HG02642 (cell line): ENCODE results near the gene AAMDC.
A peak's percentile ranks its signal among the peaks of the same experiment; 100 is the strongest.

Source experiments
- ATAC-seq: cut with Tn5 transposase; IDR thresholded peaks from one replicate; pipeline ENCODE4 v1.9.1; 2021; ENCODE audit warnings: mild to moderate bottlenecking; ENCODE audit not compliant: unreplicated experiment, poor library complexity

AAMDC gene

DNA sequence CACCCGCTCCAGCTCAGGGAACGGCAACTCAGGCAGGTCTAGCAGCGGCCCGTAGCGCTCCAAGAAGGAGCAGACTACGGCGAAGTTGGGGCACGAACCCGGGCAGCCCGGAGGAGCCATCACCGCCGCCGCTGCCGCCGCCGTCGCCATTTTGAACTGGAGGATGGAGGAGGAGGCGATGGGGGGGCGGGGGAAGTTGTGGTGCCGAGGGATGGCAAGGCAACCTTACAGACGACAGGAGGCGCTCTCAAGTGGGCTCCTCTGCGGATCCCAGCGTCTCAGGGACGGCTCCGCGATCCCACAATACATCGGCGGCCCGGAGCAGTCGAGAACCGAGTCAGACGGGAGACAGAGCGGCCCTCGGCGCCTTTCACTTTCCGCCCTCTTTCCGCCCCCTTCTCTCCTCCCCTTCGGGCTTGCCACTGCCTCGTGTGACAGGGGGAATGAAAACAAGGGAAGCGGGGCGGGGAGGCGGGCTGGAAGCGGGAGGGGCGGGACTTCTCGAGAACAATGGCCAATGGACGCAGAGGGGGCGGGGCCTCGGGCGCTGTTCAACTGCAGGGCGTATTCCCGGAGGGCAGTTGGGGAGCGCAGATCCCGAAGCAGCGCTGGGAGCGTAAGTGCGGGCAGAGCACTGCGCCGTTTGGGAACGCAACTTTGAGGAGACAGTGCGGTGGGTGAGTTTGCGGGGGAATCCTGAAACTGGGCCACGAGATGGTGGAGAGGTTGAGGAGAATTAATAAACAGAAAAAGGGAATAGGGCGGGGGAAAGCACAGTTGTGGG, at the start of gene AAMDC, which contains the start of gene RSF1:
Gene AAMDC (plus strand): TSS at position 580 of the 784 bp plus-strand sequence. CDS start 21,353 bp downstream, outside the sequence.
Gene RSF1 (minus strand): TSS at position 158 of the 784 bp plus-strand sequence. CDS start 8 bp downstream, at position 150.
- peak; percentile 88 for ATAC-seq

DNA sequence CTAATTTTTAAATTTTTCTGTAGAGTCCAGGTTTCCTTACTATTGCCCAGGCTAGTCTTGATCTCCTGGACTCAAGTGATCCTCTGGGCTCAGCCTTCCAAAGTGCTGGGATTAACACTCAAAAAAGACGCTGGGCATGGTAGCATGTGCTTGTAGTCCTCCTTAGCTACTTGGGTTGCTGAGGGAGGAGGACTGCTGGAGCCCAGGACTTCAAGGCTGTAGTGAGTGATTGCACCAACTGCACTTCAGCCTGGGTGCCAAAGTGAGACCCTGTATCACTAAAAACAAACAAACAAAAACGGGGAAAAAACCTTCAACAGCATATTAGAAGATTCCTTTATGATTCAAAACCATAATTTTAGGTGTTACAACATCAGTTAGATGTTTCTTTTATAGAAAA, 45.0 kb upstream of the AAMDC start:
- ATAC-seq: no peak

DNA sequence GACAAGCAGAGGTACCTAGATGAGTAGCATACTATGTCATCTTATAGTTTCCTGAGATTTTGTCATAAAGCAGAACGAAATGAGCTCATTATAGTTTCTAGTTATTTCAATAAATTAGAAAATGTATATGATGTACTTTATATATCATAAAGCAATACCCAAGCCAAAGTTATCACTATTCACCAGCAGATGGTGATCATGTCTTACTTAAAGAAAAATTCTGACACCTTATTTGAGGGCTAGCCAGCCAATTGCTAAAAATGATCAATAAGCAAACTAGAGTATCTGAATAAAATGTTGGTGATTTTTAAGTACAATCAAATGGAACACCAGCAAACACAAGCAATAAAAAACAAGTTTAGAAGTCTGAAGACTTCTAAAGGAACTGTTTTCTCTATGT, 44.5 kb upstream of the AAMDC start:
- no peak for ATAC-seq

DNA sequence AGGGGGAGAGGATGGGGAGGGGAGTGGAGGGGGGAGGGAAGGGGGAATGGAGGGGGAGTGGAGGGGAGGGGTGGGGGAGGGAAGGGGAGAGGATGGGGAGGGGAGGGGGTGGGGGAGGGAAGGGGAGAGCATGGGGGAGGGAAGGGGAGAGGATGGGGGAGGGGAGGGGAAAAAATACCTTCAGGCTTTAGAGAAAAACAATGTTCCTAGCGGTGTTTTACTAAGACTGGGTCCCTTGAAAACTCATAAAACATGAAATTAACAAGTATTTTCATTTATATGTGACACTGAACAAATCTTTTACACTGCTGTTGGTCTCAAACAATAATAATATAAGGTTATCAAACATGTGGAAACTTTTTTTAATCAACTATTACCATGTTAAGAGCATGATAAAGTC, 42.8 kb upstream of the AAMDC start:
- no peak for ATAC-seq

DNA sequence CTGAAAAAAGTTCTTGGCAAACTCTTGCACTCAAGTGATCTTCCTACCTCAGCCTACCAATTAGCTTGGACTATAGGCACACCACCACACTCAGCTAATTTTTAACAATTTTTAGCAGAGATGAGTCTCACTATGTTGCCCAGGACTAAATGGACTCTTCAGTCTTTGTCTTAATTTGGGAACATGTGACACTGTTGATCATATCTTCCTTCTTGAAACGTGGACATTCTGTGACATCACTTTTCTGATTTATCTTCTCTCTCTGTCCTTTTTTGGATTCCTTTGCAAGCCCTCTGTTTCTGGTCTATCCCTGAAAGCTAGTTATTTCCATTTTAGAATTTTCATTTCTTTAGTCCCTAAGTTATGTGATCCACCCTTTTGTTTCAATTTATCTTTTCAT, 42.4 kb upstream of the AAMDC start:
- ATAC-seq: no peak

DNA sequence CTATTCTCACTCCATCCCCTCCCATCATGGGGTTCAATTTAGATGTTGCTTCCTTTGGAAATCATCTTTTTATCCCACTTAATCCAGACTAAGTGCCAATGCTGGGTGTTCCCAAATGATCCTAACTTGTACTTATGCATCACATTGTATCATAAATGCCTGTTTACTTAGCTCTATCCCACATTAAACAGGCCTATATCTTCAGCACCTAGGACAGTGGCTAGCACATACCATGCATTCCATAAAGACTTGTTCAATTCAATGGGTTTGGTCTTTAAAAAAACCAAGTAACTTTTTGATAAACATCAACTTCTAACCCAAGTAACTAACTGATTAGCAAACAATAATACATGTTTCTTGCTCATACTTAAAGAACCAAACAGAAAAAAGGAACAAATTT, 41.0 kb upstream of the AAMDC start:
- ATAC-seq: no peak

DNA sequence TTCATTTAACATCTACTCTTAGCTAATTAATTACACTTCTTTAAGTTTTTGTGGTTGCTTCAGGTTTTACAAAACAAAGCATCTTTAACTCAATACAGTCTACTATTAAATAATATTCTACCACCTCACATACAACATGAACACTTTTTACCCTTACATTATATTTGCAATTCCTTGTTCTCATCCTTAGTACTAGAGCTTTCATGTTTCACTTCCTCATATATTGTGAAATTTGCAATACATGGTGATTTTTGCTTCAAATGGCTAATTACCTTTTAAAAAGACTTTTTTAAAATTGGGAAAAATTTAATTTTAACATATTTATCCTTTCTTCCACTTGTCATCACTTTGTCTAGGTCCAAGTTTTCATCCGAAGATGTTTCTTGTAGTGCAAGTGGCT, 37.9 kb upstream of the AAMDC start:
- ATAC-seq: no peak

DNA sequence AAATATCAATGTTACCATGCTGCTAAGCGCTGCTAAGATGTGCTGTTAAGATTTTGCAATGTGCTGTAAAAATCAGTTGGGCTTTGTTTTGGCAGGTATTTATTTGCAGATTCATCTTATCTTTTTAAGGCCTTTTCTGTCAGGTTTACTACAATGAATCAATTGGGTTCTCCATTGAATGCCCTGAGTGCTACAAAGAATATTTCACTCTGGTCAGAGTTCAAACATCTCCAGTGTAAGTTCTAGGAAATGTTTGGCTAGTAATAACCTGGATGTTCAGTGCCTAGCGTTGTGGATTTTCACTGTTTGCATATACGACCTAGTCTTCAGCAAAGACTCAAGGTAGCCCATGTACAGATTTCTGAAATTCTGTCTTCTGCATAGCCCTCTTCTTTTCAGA, 36.4 kb upstream of the AAMDC start:
- ATAC-seq: no peak

DNA sequence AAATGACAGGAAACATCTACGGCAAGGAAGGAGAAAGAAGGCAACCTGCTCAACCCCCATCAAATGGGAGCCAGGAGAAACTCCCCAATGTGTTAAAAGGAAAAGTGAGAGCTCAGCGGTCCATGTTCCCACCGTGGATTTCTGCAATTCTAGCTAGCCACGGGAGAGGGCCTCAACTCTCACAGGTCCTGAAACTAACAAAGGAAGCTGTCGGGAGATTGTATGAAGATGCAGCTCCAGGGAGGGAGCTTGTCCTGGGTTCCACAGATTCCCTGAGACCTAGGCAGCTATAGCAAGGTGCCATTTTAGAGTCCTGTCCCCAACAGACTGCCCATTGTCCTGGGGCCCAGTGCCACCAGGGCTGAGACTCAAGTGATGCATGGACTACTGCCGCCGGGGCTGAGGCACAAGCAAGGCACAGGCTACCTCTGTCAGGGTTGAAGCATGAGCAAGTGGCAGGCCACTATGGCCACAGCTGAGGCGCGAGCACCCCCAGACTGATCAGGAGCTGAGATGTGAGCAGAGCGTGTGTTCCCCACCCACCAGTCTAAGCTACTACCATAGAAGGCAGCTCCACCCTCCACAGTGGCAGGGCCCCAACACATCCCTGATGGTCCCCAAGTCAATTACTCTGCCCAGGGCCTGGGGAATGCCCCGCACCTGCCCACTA, 31.7 kb upstream of the AAMDC start:
- no peak for ATAC-seq

DNA sequence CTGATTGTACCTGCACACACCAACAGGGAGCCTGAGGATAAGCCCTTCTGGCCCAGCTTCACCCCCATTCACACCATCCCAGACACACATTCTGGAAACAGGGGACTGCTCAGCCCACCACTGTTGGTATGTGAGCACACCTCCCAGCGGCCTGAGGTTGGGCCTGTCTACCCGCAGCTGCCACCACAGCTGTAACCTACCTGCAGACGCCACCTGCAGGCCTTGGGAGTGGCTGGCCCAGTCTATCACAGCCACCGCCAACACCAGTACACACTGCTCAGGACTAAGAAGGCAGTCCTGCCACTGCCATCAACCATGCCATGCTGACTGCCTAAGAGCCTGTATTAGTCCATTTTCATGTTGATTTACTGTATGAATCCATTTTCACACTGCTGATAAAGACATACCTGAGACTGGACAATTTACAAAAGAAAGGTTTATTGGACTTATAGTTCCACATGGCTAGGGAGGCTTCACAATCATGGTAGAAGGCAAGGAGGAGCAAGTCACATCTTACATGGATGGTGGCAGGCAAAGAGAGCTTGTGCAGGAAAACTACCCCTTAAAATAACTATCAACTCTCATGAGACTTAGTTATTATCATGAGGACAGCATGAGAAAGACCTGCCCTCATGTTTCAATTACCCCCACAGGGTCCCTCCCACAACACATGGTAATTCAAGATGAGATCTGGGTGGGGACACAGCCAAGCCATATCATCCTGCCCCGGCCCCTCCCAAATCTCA, 31.0 kb upstream of the AAMDC start:
- ATAC-seq: no peak

DNA sequence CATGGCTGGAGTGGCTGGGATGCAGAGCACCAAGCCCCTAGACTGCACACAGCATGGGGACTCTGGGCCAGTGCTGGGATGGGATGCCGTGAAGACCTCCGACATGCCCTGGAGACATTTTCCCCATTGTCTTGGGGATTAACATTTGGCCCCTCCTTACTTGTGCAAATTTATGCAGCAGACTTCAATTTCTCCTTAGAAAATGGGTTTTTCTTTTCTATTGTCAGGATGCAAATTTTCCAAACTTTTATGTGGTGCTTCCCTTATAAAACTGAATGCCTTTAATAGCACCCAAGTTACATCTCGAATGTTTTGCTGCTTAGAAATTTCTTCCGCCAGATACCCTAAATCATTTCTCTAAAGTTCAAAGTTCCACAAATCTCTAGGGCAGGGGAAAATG, 29.6 kb upstream of the AAMDC start:
- no peak for ATAC-seq

DNA sequence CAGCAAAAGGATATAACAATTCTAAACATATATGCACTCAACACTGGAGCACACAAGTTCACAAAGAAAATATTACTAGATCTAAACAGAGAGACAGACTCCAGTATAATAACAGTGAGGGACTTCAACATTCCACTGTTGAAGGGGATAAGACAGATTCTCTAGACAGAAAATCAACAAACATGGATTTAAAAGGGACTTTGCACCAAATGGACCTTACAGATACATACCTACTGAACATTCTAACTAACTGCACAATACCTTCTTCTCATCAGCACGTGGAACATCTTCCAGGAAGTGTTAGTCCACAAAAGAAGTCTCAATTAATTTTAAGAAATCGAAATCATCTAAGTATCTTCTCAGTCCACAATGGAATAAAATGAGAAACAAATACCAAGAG, 27.0 kb upstream of the AAMDC start:
- no peak for ATAC-seq

DNA sequence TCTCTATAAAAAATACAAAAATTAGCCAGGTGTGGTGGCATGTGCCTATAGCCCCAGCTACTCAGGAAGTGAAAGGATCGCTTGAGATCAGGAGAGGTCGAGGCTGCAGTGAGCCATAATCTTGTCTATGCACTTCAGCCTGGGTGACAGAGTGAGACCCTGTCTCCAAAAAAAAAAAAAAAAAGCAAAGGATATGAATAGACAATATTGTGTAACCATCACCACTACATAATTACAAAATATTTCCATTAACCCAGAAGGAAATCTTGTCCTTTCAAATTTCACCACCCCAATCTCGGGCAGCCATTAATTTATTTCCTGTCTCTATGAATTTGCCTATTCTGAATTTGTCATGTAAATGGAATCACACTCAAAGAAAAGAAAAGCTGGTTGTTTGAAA, 21.6 kb upstream of the AAMDC start:
- ATAC-seq: no peak

DNA sequence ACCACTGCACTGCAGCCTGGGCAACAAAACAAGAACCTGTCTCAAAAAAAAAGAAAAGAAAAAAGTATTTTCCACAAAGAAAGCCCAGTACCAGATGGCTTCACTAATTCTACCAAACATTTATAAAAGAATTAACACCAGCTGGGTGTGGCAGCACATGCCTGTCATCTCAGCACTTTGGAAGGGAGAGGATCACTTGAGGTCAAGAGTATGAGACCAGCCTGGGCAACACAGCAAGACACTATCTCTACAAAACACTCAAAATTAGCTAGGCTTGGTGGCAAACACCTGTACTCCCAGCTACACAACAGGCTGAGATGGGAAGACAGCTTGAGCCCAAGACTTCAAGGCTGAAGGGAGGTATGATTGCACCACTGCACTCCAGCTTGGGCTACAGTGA, 20.5 kb upstream of the AAMDC start:
- ATAC-seq: no peak

DNA sequence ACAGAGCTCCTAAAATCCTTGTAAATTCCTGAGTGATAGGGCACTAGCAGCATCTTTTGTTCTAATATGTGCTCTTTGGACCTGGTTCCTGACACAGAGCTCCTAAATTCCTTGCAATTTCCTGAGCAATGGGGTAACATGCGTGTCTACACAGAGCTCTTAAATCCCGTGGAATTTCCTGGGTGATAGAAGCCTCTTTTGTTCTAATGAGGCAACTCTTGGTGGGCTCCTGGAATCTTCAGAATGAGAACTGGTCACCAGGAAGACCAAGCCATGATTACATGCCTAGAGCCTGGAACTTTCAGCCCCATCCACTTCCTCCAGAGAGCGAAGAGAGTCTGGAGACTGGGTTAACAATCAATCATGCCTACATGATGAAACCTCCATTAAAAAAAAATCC, 19.5 kb upstream of the AAMDC start:
- ATAC-seq: no peak

DNA sequence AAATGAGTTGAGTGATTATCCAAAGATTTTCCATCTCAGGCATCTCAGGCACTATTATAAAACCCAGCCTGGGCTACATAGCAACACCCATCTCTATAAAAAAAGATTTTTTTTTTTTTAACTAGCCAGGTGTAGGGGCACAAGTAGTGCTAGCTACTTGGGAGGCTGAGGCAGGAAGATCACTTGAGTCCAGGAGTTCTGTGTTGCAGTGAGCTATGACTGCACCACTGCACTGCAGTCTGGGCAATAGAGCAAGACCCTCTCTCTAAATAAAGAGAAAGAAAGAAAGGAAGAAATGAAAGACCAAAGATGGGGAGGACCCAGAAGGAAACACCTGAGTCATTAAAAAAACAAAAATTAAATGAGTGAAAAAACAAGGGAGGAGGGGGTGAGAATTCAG, 14.5 kb upstream of the AAMDC start:
- ATAC-seq: no peak

DNA sequence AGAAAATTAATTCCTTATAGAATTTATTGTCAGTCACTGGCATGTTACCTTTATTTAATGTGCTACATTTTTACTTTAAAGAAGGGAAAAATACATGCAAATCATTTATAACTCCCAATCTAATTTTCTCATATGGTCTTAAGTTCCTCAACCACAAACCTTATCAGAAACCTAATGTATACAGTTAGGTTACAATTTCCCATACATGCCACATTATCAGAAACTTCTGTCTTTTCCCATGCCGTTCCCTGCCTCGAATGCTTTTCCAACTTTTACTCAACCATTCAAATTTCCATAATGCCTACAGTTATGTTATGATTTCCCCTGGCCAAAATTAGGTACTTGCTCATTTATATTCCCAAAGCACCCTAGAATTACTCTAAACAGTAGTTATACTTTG, 14.0 kb upstream of the AAMDC start:
- ATAC-seq: no peak

DNA sequence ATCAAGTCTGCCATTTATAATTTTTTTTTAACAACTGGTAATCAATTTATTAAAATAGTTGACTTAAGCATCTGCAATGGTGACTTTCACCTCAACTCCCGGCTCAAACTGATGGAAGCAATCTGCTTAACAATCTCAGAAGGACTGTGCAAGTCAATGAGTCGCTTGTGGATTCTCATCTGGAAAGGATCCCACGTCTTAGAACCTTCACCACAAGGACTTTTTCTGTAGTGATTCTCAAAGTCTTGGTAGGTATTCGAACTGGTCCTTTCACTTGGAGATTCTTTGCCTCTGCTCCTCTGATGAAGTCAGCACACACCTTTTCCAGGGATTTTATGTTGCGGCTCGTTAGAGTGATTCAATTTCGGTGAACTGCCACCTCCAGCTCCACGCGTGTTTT, 7.7 kb upstream of the AAMDC start:
- no peak for ATAC-seq

DNA sequence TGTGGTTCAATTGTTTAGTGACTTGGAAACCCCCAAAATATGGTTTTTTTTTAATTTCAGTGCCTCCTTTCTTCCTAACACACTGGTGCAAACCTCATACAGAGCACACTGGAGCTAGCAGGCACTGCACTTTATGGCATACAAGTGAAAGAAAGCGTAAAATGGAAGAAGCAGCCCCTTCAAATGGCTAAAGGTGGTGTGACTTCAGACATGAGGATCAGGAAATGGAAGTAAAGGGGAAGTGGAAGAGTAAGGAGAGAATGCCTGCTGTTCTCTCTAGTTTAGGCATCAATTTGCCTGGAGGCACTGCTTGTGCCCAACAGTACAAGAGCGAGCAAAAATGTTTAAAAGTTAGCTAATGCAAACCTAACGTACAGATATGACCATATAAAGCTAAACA, 6.1 kb upstream of the AAMDC start:
- no peak for ATAC-seq

DNA sequence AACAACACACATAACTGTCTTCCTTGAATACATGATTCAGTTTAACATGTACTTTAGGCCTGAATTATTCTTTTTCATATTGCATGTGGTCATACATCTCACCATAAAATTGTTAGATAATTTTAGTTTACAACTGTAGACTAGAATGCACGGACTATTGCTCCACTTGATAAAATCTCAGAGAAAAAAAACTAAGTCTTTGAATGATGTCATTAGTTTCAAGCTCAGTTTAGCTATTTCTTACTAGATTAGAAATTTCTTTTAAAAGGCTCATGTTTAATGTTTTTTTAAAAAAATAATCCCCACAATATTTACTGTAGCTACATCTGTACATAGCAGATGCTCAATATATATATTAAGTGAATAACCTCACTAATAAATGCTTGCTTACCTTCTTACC, 5.5 kb upstream of the AAMDC start:
- no peak for ATAC-seq

DNA sequence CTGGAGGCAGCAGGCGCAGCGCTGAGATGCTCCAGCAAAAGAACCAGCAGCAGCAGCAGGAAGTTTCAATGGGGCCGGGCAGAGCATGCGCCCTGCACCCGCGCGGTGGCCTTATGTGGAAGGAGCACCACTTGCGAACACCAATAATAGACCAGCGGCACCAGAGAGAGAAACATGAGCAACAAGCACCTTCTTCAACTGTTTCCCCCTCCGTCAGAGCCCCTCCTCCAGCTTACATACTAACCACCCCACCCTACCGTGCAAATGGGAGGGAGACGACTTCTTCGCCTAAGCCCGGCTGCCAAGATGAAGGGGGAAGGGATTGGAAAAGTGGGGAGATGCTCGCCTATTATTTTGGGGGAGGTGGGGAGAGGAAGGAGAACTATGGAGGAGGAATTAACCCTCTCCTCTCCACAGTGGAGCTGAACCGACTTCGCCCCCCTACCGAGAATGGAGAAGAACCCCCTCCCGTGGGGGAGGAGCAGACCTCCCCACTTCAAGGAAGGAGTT, 1.5 kb upstream of the AAMDC start:
- peak; percentile 45 for ATAC-seq
